T follicular helper cell (primary cell): ENCODE results near the gene NLRP9.
"Not testable (repeated sequence)": the region's sequence is repeated elsewhere in the genome, so short reads cannot be mapped to it uniquely, and the experiment has no call there.

ENCODE experiments used
- DNase-seq: peaks from one replicate; pipeline ENCODE4 v3.0.0-alpha.2; 2020; ENCODE audit warnings: low read depth
- total RNA-seq, 2 experiments: gene quantifications; one replicate each; lab custom pipeline; 2026; lab: John Stamatoyannopoulos, UW

NLRP9 gene
- 0 reads per million in 2 experiments for total RNA-seq

- DNase-seq, result no peak
Observed at GRCh38 chr19:55738302-55738701, at the start of gene NLRP9. Gene NLRP9, minus strand, starts transcription at chr19:55738402. Its CDS starts 28 bp downstream, at chr19:55738374.

- DNase-seq, result no peak
Observed at GRCh38 chr19:55781112-55781511, 42.9 kb upstream of the NLRP9 start.

GRCh38 chr19:55778331-55778730 is 40.1 kb upstream of the NLRP9 start:
- DNase-seq, result no peak

- no peak for DNase-seq
Observed at GRCh38 chr19:55777528-55777927, 39.3 kb upstream of the NLRP9 start.

GRCh38 chr19:55769632-55770031 is 31.4 kb upstream of the NLRP9 start:
- DNase-seq, result not testable (repeated sequence)

GRCh38 chr19:55768818-55769217 is 30.6 kb upstream of the NLRP9 start, which contains the start of gene RFPL4AL1:
Gene RFPL4AL1, plus strand, starts transcription at chr19:55769118. Its CDS starts 2,687 bp downstream, at chr19:55771805.
- DNase-seq, result not testable (repeated sequence)

- DNase-seq, result no peak
Observed at GRCh38 chr19:55766466-55766865, 28.3 kb upstream of the NLRP9 start.

GRCh38 chr19:55758797-55759196 is 20.6 kb upstream of the NLRP9 start, which contains the start of gene RFPL4A:
Gene RFPL4A, plus strand, starts transcription at chr19:55759097. Its CDS starts 2,704 bp downstream, at chr19:55761801.
- DNase-seq, result not testable (repeated sequence)

- not testable (repeated sequence) for DNase-seq
Observed at GRCh38 chr19:55756808-55757207, 18.6 kb upstream of the NLRP9 start.

- DNase-seq, result no peak
Observed at GRCh38 chr19:55753401-55753800, 15.2 kb upstream of the NLRP9 start.

GRCh38 chr19:55750715-55751114 is 12.5 kb upstream of the NLRP9 start:
- DNase-seq, result no peak

GRCh38 chr19:55730378-55730777 is 7.8 kb downstream of the NLRP9 start:
- not testable (repeated sequence) for DNase-seq

- no peak for DNase-seq
Observed at GRCh38 chr19:55723491-55723890, 14.7 kb downstream of the NLRP9 start.

GRCh38 chr19:55720801-55721200 is 17.4 kb downstream of the NLRP9 start:
- DNase-seq, result no peak

- no peak for DNase-seq
Observed at GRCh38 chr19:55720214-55720746, 17.9 kb downstream of the NLRP9 start.

GRCh38 chr19:55717879-55718711 is 20.1 kb downstream of the NLRP9 start:
- DNase-seq, result not testable (repeated sequence)

GRCh38 chr19:55717251-55717650 is 21.0 kb downstream of the NLRP9 start:
- DNase-seq, result no peak

- no peak for DNase-seq
Observed at GRCh38 chr19:55716531-55716930, 21.7 kb downstream of the NLRP9 start.

- DNase-seq, result no peak
Observed at GRCh38 chr19:55712804-55713631, 25.2 kb downstream of the NLRP9 start.

- no peak for DNase-seq
Observed at GRCh38 chr19:55711719-55712118, 26.5 kb downstream of the NLRP9 start.

- no peak for DNase-seq
Observed at GRCh38 chr19:55705972-55706371, 32.2 kb downstream of the NLRP9 start.
